ENCODE measurements around the gene ODAD4.
A peak's percentile ranks its signal among the peaks of the same experiment; 100 is the strongest.

The ODAD4 gene

DNA sequence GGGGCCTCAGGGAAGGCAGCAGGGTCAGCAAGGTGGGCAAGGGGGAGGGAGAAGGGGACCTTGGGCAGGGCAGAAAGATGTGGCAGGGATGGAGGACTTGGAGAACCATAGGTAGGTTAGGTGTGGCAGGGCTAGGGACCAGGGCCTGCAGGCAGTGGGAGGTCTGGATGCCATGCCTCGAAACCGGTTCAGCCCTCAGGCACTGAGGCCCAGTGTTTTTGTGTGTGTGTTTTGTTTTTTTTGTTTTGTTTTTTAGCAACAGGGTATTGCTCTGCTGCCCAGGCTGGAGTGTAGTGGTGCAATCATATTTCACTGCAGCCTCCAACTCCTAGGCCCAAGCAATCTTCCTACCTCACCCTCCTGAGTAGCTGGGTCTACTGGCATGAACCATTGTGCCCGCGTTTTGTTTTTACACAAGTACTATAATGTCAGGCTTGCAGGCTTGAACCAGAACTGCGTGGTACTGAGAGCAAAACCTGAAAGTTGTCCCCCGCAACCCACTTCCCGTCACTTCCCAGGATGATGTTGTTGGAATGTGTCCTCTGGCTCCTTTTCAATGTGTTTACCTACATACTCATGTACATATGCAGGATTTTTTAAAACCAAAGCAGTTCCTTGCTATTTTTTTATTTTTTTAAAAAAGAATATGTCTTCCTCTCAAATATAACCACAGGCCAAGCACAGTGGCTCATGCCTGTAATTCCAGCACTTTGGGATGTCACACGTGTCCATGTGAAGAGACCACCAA, 12.4 kb downstream of the ODAD4 start:
- no peak overlapping the region for H3K9ac ChIP-seq (ENCODE audit: low read depth, low read length)
- no peaks in the 10 kb centered on the region for H3K9me3 ChIP-seq (ENCODE audit: control insufficient read depth, insufficient read depth, low read length)
- no peaks in the 10 kb centered on the region for H3K4me1 ChIP-seq (ENCODE audit: insufficient read depth, low read length)
- no peaks in the 10 kb centered on the region for H3K36me3 ChIP-seq (ENCODE audit: insufficient read depth, low read length)

DNA sequence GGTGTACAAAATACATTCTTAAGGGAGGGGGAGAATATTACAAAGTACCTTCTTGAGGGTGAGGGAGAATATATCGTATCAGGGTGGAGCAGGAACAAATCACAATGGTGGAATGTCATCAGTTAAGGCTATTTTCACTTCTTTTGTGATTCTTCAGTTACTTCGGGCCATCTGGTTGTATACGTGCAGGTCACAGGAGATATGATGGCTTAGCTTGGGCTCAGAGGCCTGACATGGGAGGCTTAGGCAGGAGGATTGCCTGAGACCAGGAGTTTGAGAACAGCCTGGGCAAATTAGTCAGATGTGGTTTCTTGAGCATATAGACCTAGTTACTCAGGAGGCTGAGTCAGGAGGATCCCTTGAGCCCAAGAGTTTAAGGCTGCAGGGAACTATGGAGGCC, 13.1 kb downstream of the ODAD4 start:
- Histone ChIP-seq H3K4me1 (ENCODE audit: insufficient read depth, low read length) (no peaks in the 10 kb centered on the region), H3K9me3 (ENCODE audit: control insufficient read depth, insufficient read depth, low read length) (no peaks in the 10 kb centered on the region), H3K36me3 (ENCODE audit: insufficient read depth, low read length) (no peaks in the 10 kb centered on the region), H3K9ac (ENCODE audit: low read depth, low read length) (no peak overlapping the region)

DNA sequence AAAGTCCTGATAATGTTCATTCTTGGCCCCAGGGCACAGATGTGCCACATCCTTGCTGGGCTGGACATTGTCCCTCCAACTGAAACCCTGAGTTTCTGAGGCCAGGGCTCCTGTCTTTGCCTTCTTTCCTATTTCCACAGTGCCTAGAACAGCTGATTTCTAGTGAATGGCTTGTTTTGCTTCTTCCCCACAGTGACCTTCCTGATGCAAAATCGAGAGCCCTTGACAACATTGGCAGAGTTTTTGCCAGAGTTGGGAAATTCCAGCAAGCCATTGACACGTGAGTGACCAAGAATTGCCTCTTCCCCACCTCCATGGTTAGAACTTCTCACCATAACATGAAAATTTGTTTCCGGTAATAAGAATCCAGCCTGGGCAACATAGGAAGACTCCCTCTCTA, 14.5 kb downstream of the ODAD4 start:
- Histone ChIP-seq H3K9me3 (ENCODE audit: control insufficient read depth, insufficient read depth, low read length) (no peaks in the 10 kb centered on the region), H3K4me1 (ENCODE audit: insufficient read depth, low read length) (no peaks in the 10 kb centered on the region), H3K36me3 (ENCODE audit: insufficient read depth, low read length) (no peaks in the 10 kb centered on the region), H3K9ac (ENCODE audit: low read depth, low read length) (no peak overlapping the region)

DNA sequence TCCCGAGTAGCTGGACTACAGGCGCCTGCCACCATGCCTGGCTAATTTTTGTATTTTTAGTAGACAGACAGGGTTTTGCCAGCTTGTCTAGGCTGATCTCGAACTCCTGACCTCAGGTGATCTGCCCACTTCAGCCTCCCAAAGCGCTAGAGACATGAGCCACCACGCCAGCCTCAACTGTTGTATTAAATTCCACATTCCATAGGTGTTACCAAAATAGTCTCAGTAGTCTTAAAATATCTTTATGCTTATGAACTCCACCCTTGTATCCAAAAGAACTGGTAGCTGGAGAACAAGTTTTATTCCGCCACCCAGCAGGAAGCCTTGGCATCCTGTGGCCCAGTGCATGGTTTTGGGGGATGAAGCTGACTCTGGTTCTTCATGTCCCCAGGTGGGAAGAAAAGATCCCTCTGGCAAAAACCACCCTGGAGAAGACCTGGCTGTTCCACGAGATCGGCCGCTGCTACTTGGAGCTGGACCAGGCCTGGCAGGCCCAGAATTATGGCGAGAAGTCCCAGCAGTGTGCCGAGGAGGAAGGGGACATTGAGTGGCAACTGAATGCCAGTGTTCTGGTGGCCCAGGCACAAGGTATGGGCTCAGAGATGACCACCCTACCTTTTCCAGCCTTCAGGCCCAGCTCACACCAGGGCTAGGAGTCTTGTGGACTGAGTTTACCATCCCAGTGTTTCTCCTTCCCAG, 18.5 kb downstream of the ODAD4 start:
- no peaks in the 10 kb centered on the region for H3K9me3 ChIP-seq (ENCODE audit: control insufficient read depth, insufficient read depth, low read length)
- no peaks in the 10 kb centered on the region for H3K4me1 ChIP-seq (ENCODE audit: insufficient read depth, low read length)
- H3K9ac ChIP-seq (ENCODE audit: low read depth, low read length) = no peak overlapping the region
- H3K36me3 ChIP-seq (ENCODE audit: insufficient read depth, low read length) = no peaks in the 10 kb centered on the region

DNA sequence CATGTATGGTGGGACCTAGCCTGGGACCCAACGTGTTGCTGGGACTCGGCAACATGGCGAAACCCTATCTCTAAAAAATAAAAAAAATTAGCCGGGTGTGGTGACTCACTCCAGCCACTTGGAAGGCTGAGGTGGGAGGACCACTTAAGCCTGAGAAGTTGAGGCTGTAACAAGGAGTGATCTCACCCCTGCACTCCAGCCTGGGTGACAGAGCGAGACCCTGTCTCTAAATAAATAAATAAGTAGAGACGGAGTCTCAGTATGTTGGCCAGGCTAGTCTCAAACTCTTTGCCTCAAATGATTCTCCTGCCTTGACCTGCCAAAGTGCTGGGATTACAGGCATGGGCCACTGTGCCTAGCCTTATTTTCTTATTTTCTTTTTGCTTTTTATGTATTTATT, 26.1 kb downstream of the ODAD4 start:
- Histone ChIP-seq H3K36me3 (ENCODE audit: insufficient read depth, low read length) (no peaks in the 10 kb centered on the region), H3K9ac (ENCODE audit: low read depth, low read length) (no peak overlapping the region), H3K9me3 (ENCODE audit: control insufficient read depth, insufficient read depth, low read length) (no peaks in the 10 kb centered on the region), H3K4me1 (ENCODE audit: insufficient read depth, low read length) (peaks cover 20% of the 10 kb centered on the region)

DNA sequence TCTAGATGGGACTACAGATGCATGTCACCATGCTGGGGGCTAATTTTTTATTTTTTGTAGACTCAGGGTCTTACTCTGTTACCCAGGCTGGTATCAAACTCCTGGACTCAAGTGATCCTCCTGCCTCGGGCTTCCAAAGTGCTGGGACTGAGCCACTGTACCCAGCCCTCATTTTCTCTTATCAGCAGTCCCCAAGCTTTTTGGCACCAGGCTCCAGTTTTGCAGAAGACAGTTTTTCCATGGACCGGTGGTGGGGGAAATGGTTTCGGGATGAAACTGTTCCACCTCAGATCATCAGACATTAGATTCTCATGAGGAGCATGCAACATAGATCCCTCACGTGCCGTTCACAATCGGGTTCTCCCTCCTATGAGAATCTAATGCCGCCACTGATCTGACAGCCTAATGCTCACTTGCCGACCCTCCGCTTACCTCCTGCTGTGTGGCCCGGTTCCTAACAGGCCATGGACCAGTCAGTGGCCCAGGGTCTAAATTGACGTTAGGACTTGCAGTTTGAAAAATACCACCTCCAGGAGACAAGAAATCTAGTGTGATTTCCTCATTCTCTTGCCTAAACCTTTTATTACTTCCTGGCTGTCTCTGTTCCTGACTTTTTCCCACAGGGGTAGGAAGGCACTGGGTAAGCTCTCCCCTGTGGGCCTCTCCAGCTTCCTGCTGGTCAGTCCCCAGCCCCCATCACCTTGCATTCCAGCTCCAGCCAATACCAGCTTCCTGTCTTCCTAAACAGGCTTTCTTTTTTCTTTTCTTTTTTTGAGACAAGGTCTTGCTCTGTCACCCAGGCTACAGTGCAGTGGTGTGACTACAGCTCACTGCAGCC, 26.8 kb downstream of the ODAD4 start:
- Histone ChIP-seq H3K9ac (ENCODE audit: low read depth, low read length) (no peak overlapping the region), H3K9me3 (ENCODE audit: control insufficient read depth, insufficient read depth, low read length) (no peaks in the 10 kb centered on the region), H3K4me1 (ENCODE audit: insufficient read depth, low read length) (peaks cover 20% of the 10 kb centered on the region), H3K36me3 (ENCODE audit: insufficient read depth, low read length) (no peaks in the 10 kb centered on the region)

DNA sequence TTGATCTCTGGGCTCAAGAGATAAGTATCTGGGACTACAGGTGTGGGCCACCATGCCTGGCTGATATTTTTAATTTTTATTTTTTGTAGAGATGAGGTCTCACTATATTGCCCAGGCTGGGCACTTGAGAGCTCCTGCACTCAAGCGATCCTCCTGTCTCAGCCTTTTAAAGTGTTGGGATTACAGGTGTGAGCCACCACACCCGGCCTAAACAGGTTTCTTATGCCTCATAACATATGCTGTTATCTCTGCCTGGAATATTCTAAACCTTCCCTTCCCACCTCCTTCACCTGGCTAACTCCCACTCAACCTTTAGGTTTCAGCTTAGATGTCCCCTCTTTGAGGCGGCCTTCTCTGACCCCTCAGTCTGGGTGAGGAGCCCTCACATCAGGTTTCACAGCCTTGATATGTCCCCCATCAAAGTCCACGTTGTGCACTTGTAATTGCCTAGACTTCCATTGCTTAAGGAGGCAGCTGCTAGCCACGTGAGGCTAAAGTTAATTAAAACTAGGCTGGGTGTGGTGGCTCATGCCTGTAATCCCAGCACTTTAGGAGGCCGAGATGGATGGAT, 27.5 kb downstream of the ODAD4 start:
- Histone ChIP-seq H3K9me3 (ENCODE audit: control insufficient read depth, insufficient read depth, low read length) (no peaks in the 10 kb centered on the region), H3K4me1 (ENCODE audit: insufficient read depth, low read length) (peaks cover 20% of the 10 kb centered on the region), H3K36me3 (ENCODE audit: insufficient read depth, low read length) (no peaks in the 10 kb centered on the region), H3K9ac (ENCODE audit: low read depth, low read length) (no peak overlapping the region)

DNA sequence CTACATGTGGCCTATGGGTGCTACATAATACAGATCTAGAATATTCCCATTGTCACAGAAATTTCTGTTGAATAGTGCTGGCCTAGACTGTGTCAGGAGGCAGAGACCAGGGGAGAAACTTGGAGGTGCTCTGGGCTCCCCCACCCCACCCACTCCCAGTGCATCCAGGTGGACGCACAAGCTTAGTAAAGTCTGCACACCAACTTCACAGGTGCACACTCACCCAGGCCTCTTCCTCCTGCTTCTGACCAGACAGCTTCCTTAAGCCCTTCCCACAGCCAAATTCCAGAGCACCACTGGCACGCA, 28.6 kb downstream of the ODAD4 start:
- H3K9ac ChIP-seq (ENCODE audit: low read depth, low read length) = no peak overlapping the region
- H3K36me3 ChIP-seq (ENCODE audit: insufficient read depth, low read length) = no peaks in the 10 kb centered on the region
- no peaks in the 10 kb centered on the region for H3K9me3 ChIP-seq (ENCODE audit: control insufficient read depth, insufficient read depth, low read length)
- H3K4me1 ChIP-seq (ENCODE audit: insufficient read depth, low read length) = peaks cover 20% of the 10 kb centered on the region

DNA sequence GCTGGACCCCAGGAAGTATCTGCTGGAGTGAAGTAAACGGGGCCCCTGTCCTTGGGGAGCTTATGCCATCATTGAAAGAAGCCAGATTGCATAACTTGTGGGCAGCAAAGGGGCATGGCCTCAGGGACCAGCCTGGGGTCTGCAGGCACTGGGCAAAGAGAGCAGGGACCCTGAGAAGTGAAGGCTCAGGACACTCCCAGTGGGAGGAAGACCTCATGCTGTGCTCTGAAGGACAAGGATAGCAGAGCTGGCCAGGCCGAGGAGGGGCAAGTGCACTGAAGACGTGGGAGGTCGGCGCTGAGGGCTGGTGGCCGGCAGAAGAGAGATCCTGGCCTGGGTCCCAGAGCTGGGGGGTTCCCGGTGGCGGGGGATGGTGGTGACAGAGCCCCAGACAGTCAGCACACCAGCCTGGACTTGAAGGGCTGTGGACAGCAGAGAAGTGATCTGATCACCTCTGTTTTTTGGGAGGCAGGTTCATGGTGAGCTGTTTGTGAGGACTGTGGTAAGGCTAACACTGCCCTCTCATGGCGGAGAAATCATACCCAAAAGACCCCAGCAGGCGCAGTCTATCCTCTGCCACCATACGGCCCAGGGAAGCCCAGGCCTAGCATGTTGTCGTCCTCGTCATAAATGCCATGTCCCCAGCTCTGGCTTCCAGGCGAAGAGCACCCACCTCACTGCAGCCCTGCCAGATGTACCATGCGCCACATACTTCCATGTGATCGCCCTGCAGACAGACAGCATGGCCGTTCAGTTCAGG, 29.1 kb downstream of the ODAD4 start:
- no peak overlapping the region for H3K9ac ChIP-seq (ENCODE audit: low read depth, low read length)

DNA sequence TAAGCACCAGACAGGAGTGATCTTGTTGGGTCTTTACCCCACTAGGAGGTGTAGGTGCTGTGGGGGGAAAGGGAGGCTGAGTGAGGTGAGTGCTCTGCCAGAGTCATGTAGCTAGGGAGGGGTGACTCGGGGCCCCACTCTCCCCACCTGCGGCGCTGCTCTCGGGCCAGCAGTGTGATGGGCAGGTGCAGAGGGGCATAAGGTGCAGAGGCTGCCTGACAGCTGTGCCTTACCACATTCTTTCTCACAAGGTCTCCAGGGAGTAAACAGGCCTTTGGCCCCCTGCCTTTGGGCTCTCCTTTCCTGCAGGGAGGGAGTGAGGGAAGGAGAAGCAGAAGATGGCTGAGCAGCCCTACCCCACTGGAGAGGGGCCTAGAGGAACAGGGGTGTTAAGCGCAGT, 31.7 kb downstream of the ODAD4 start:
- H3K36me3 ChIP-seq (ENCODE audit: insufficient read depth, low read length) = no peaks in the 10 kb centered on the region
- no peak overlapping the region for H3K9ac ChIP-seq (ENCODE audit: low read depth, low read length)
- peaks cover 24% of the 10 kb centered on the region for H3K4me1 ChIP-seq (ENCODE audit: insufficient read depth, low read length)
- no peaks in the 10 kb centered on the region for H3K9me3 ChIP-seq (ENCODE audit: control insufficient read depth, insufficient read depth, low read length)

More for the DNA sequence above, 29.1 kb downstream of the ODAD4 start:
- Histone ChIP-seq H3K4me1 (ENCODE audit: insufficient read depth, low read length) (peaks cover 20% of the 10 kb centered on the region), H3K36me3 (ENCODE audit: insufficient read depth, low read length) (no peaks in the 10 kb centered on the region), H3K9me3 (ENCODE audit: control insufficient read depth, insufficient read depth, low read length) (no peaks in the 10 kb centered on the region)

DNA sequence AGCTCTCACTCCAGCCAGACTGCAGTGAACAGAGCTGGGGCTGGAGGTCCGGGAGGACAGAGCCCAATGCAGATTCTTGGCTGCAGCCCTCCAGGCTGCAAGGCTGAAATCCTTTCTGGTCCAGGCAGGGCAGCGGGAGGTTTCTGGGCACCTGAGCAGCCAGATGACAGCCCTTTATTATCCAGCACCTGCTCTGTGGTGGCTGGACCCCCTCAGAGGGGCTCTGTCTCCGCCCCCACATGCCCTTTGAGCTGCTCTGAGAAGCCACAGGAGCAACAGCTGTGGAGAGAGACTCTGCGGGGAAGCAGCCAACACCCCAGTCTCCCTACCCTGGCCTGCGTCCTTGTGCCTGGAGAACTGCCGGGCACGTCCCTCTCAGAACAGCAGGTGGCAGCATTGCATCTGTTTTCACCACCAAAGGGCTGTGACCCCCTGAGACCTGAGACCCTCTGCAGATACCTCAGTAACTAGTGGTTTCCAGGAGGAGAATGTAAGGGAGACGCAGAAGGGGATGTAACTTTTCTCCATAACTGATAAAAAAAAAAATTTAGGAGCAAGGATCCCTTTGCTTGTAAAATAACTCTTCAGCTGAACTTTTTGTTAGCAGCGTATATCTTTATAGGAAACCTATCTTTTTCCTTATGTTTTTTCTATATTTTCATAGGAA, 32.5 kb downstream of the ODAD4 start:
- Histone ChIP-seq H3K9me3 (ENCODE audit: control insufficient read depth, insufficient read depth, low read length) (no peaks in the 10 kb centered on the region), H3K9ac (ENCODE audit: low read depth, low read length) (no peak overlapping the region), H3K4me1 (ENCODE audit: insufficient read depth, low read length) (peaks cover 16% of the 10 kb centered on the region), H3K36me3 (ENCODE audit: insufficient read depth, low read length) (no peaks in the 10 kb centered on the region)

DNA sequence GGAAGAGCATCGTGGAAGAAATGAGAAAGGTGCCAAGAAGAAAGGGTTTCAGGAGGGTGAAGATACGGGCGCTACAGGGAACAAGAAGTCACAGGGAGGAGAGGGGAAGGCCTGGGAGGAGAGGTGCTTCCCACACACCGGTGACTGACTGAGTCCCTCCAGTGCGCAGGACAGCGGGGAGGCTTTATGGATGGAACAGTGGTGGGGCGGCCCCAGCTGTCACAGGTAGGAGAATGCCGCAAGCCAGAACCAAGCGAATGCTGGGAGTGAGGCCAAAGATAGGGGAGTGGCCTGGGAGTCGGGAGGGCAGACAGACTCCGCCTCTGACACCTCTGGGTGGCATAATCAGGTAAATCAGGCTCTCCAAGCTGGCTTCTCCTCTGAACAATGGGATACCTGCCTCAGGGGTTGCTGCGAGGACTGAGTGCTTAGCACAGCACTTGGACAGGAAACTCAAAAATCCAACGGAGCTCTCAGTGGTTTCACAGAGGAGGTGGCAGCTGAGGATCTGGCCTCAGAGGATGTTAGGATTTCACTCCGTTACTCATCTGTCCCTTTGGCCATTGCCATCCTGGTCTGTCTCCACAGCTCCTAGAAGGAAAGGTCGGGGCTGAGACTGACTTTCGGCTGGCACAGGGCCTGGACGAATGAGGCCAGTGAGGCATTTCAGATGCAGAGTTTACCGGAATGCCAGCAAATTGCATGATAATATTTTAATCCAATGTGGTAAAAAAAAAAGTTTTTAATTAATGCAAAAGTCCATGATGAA, 35.5 kb downstream of the ODAD4 start:
- peaks cover 6% of the 10 kb centered on the region; the same call in 1 of the 2 replicates for H3K4me1 ChIP-seq (ENCODE audit: insufficient read depth, low read length)
- H3K9me3 ChIP-seq (ENCODE audit: control insufficient read depth, insufficient read depth, low read length) = no peaks in the 10 kb centered on the region
- H3K9ac ChIP-seq (ENCODE audit: low read depth, low read length) = peak overlapping the region; percentile 72
- H3K36me3 ChIP-seq (ENCODE audit: insufficient read depth, low read length) = peaks cover under 1% of the 10 kb centered on the region; the same call in 1 of the 2 replicates

Data from ES-I3 (cell line).